Sigmoid colon (tissue), 7 donors: ENCODE data around the gene SLC13A1. TPM values are rescaled to one million over a fixed set of nuclear protein-coding genes. Genes with fewer than 3 reads are reported as not detected.

Experiments used
- DNase-seq: peaks from one replicate; pipeline ENCODE4 v3.0.0-alpha.2; 2019
- H3K27ac ChIP-seq, 4 donors: fragments of 200-600 bp; sonication (generic); one replicate each; pipeline ENCODE4 v1.5.1; 2016 to 2019; ENCODE audit warnings: mild to moderate bottlenecking in 1 of 4
- H3K27me3 ChIP-seq, 3 donors: fragments of 200-600 bp; sonication (generic); one replicate each; pipeline ENCODE4 v1.5.1; 2019; ENCODE audit warnings: mild to moderate bottlenecking in 1 of 3
- H3K36me3 ChIP-seq, 4 donors: fragments of 200-600 bp; sonication (generic); one replicate each; pipeline ENCODE4 v1.5.1; 2016 to 2019
- H3K4me1 ChIP-seq, 4 donors: fragments of 200-600 bp; sonication (generic); one replicate each; pipeline ENCODE4 v1.5.1; 2017 to 2019
- H3K4me3 ChIP-seq, 4 donors: fragments of 200-600 bp; sonication (generic); one replicate each; pipeline ENCODE4 v1.5.1; 2017 to 2019; ENCODE audit warnings: mild to moderate bottlenecking in 2 of 4, moderate library complexity in 1 of 4
- H3K9me3 ChIP-seq, 4 donors: fragments of 200-600 bp in 3 of 4; sonication (generic) in 3 of 4; one replicate each; pipeline versions ENCODE4 v1.5.1 to v1.6.1; 2013 to 2019
- CTCF ChIP-seq, 4 experiments: fragments of 450-650 bp in 3 of 4; fragments of 200-600 bp in 1 of 4; IDR thresholded peaks; one replicate each; pipeline ENCODE4 v1.5.1; 2016 to 2019; ENCODE audit warnings: antibody characterized with exemption in 4 of 4, mild to moderate bottlenecking in 3 of 4, moderate library complexity in 2 of 4
- EP300 ChIP-seq, 4 donors: sonication (generic); formaldehyde crosslinking; IDR thresholded peaks; one replicate each; pipeline ENCODE4 v1.6.1; 2017; ENCODE audit warnings: antibody characterized with exemption in 4 of 4
- POLR2A ChIP-seq, 2 donors: fragments of 450-650 bp; IDR thresholded peaks; one replicate each; pipeline ENCODE4 v1.6.1; 2016; ENCODE audit warnings: antibody characterized with exemption in 2 of 2, mild to moderate bottlenecking in 2 of 2, moderate library complexity in 2 of 2
- POLR2AphosphoS5 ChIP-seq, 4 donors: sonication (generic); formaldehyde crosslinking; IDR thresholded peaks; one replicate each; pipeline ENCODE4 v1.6.1; 2017; ENCODE audit warnings: antibody characterized with exemption in 4 of 4
- WGBS, 2 donors: extraction: QIAGEN DNeasy Blood & Tissue Kit; methylation state at CpG; one replicate each; pipeline ENCODE4 v1.1.7; 2013; 5-methylcytosine and 5-hydroxymethylcytosine counted together
- intact Hi-C: fragments of 100-400 bp; cut with DNase I; formaldehyde crosslinking; loops from one replicate; pipeline ENCODE4 v1.15.1; 2023
- polyA plus RNA-seq, 3 donors: library from polyadenylated mRNA; stranded (reverse); fragments of 200-250 nt; gene quantifications; one replicate each; pipeline ENCODE4 v1.2.3, GENCODE V29; 2013
- total RNA-seq, 4 donors: library from RNA; depleted of rRNA; stranded (reverse); fragments of >200 nt; gene quantifications; one replicate each; pipeline ENCODE4 v1.1.0, GENCODE V29; 2016
- donor health status: healthy with polysubstance abuse.
- donor health status: Bipolar disorder and iron deficiency.
- donor health status: healthy.

The SLC13A1 gene
- total and polyA plus RNA-seq, 7 donors: 0.06 to 0.23 TPM; not detected in 5

GRCh38 chr7:123170333-123171246 is 29.2 kb downstream of the SLC13A1 start:
- 91 to 92% methylated on average over 15 of the region's 15 CpGs for WGBS, 2 donors
- peak; percentile 61 for DNase-seq
- Histone ChIP-seq H3K4me3 (no peak overlapping the region), H3K36me3 (no peaks in the 10 kb centered on the region), H3K4me1 (no peaks in the 10 kb centered on the region), H3K27ac (no peak overlapping the region), H3K9me3 (no peaks in the 10 kb centered on the region), H3K27me3 (no peaks in the 10 kb centered on the region)
- intact Hi-C loops: no loop called here
- TF ChIP-seq EP300 (IDR thresholded peaks at IDR 0.05): no peak
- no peak for TF ChIP-seq POLR2A (IDR thresholded peaks at IDR 0.05)
- no peak for TF ChIP-seq CTCF (IDR thresholded peaks at IDR 0.05)
- TF ChIP-seq POLR2AphosphoS5 (IDR thresholded peaks at IDR 0.05): no peak

- no peak overlapping the region for H3K27ac ChIP-seq
- H3K4me3 ChIP-seq: no peak overlapping the region
- TF ChIP-seq EP300 (IDR thresholded peaks at IDR 0.05): no peak
- TF ChIP-seq POLR2A (IDR thresholded peaks at IDR 0.05): no peak
- no peak for TF ChIP-seq CTCF (IDR thresholded peaks at IDR 0.05)
- no peak for TF ChIP-seq POLR2AphosphoS5 (IDR thresholded peaks at IDR 0.05)
- DNase-seq: peak; percentile 53
- intact Hi-C loops: no loop called here
- WGBS, 2 donors: 91 to 92% methylated on average over 8 of the region's 8 CpGs
- H3K9me3 ChIP-seq: no peaks in the 10 kb centered on the region
- no peaks in the 10 kb centered on the region for H3K36me3 ChIP-seq
- no peaks in the 10 kb centered on the region for H3K27me3 ChIP-seq
- no peaks in the 10 kb centered on the region for H3K4me1 ChIP-seq
These were observed 30.7 kb downstream of the SLC13A1 start for GRCh38 chr7:123169065-123169464.

- H3K9me3 ChIP-seq: no peaks in the 10 kb centered on the region
- H3K4me3 ChIP-seq: no peak overlapping the region
- DNase-seq: no peak
- no peaks in the 10 kb centered on the region for H3K4me1 ChIP-seq
- no peak for TF ChIP-seq EP300 (IDR thresholded peaks at IDR 0.05)
- no peak for TF ChIP-seq CTCF (IDR thresholded peaks at IDR 0.05)
- no peak for TF ChIP-seq POLR2AphosphoS5 (IDR thresholded peaks at IDR 0.05)
- H3K36me3 ChIP-seq: no peaks in the 10 kb centered on the region
- intact Hi-C loops: loop anchor here (10.0 kb wide), 1 partner anchor 933 kb away; no protein-coding TSS in a partner anchor
- H3K27me3 ChIP-seq: no peaks in the 10 kb centered on the region
- H3K27ac ChIP-seq: no peak overlapping the region
These were observed 42.2 kb downstream of the SLC13A1 start for GRCh38 chr7:123157606-123158005.

GRCh38 chr7:123155571-123155970 is 44.2 kb downstream of the SLC13A1 start:
- Histone ChIP-seq H3K4me1 (no peaks in the 10 kb centered on the region), H3K27ac (no peak overlapping the region), H3K36me3 (no peaks in the 10 kb centered on the region), H3K4me3 (no peak overlapping the region), H3K27me3 (no peaks in the 10 kb centered on the region), H3K9me3 (no peaks in the 10 kb centered on the region)
- intact Hi-C loops: loop anchor here (2.0 to 10.0 kb wide), 2 partner anchors 269 to 931 kb away; partner anchors contain the start of gene CADPS2
- TF ChIP-seq CTCF (IDR thresholded peaks at IDR 0.05) (no peak), POLR2A (IDR thresholded peaks at IDR 0.05) (no peak), EP300 (IDR thresholded peaks at IDR 0.05) (no peak), POLR2AphosphoS5 (IDR thresholded peaks at IDR 0.05) (no peak)
- DNase-seq: no peak
- 84 to 91% methylated on average over 7 of the region's 7 CpGs for WGBS, 2 donors
